T-helper 2 cell (primary cell): ENCODE data around the gene OR52D1.

Experiments
- DNase-seq, 5 experiments: peaks; one replicate each; pipeline versions ENCODE4 v3.0.0 to v3.0.0-alpha.2; 2012 to 2022
- total RNA-seq, 2 donors: gene quantifications; one replicate each; lab custom pipeline; 2026; lab: John Stamatoyannopoulos, UW

The OR52D1 gene
- 0 reads per million in 2 donors for total RNA-seq

GRCh38 chr11:5488385-5488784, at the start of gene OR52D1:
Gene OR52D1, plus strand, starts transcription at chr11:5488685. Its CDS starts 22 bp downstream, at chr11:5488707.
- DNase-seq = no peak

- no peak for DNase-seq
These were observed 47.1 kb upstream of the OR52D1 start, which contains the start of gene OR51I1 for GRCh38 chr11:5441414-5441813. Gene OR51I1, minus strand, starts transcription at chr11:5441514. Its CDS starts 0 bp downstream, at chr11:5441514.

- no peak for DNase-seq
These were observed 44.6 kb upstream of the OR52D1 start for GRCh38 chr11:5443835-5444393.

GRCh38 chr11:5449023-5449422, 39.5 kb upstream of the OR52D1 start, which contains the start of gene OR51I2:
Gene OR51I2, plus strand, starts transcription at chr11:5449323. Its CDS starts 4,166 bp downstream, at chr11:5453489.
- no peak for DNase-seq

- DNase-seq = no peak
These were observed 39.1 kb upstream of the OR52D1 start for GRCh38 chr11:5449432-5449831.

- DNase-seq = no peak
These were observed 27.4 kb upstream of the OR52D1 start for GRCh38 chr11:5460983-5461621.

- no peak for DNase-seq
These were observed 21.0 kb upstream of the OR52D1 start for GRCh38 chr11:5467527-5467926.

GRCh38 chr11:5473921-5474320, 14.6 kb upstream of the OR52D1 start:
- DNase-seq = no peak

GRCh38 chr11:5476186-5476819, 12.2 kb upstream of the OR52D1 start:
- peak in 2 of 5 experiments; percentile 5 to 38 for DNase-seq

GRCh38 chr11:5486003-5486402, 2.5 kb upstream of the OR52D1 start:
- DNase-seq = no peak

GRCh38 chr11:5486421-5486820, 2.1 kb upstream of the OR52D1 start:
- DNase-seq = no peak

GRCh38 chr11:5488798-5489399, 414 bp downstream of the OR52D1 start:
- DNase-seq = no peak

GRCh38 chr11:5489576-5490357, 1.3 kb downstream of the OR52D1 start:
- no peak for DNase-seq

GRCh38 chr11:5499671-5500070, 11.2 kb downstream of the OR52D1 start:
- no peak for DNase-seq

GRCh38 chr11:5500393-5500801, 11.9 kb downstream of the OR52D1 start:
- DNase-seq = no peak

- no peak for DNase-seq
These were observed 16.0 kb downstream of the OR52D1 start for GRCh38 chr11:5504403-5504921.

GRCh38 chr11:5505363-5506048, 17.0 kb downstream of the OR52D1 start:
- DNase-seq = no peak

- no peak for DNase-seq
These were observed 18.9 kb downstream of the OR52D1 start for GRCh38 chr11:5507177-5507932.

GRCh38 chr11:5507933-5508305, 19.4 kb downstream of the OR52D1 start:
- no peak for DNase-seq

- no peak for DNase-seq
These were observed 20.1 kb downstream of the OR52D1 start for GRCh38 chr11:5508605-5509004.

GRCh38 chr11:5509803-5510202, 21.3 kb downstream of the OR52D1 start, which contains the start of gene UBQLN3:
Gene UBQLN3, minus strand, starts transcription at chr11:5509957. Its CDS starts 399 bp downstream, at chr11:5509558.
- no peak for DNase-seq
